Measurements from ENCODE around the gene RPL27A. TPM values are rescaled to one million over a fixed set of nuclear protein-coding genes. Genes with fewer than 3 reads are reported as not detected.

The RPL27A gene
- total RNA-seq, 1 donor from 2014 or later, result 1,116 TPM

DNA sequence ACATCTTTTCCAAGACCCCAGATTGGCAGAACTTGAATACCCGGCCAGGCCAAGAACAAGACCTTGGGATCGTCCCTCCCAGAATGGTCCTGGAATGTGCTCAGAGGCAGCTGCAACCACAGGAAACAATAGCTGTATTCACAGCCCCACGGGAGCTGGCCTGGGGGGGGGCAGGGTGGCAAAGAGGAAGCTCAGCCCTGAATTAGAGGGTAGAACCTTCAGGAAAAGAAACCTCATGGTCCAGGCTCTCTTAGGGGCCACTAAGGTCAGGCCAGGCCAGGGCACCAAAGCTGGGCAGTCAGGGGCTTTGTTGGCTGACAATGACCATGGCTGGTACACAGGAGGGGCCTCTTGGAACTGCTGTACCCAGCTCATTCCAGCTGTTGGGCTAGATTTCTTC, 17.3 kb downstream of the RPL27A start:
- Histone ChIP-seq H2AFZ (replicated peaks) (no peak overlapping the region), H4K20me1 (ENCODE audit: low read depth) (peaks cover 17% of the 10 kb centered on the region), H3K9ac (no peak overlapping the region), H3F3A (ENCODE audit: low read depth) (peaks cover 25% of the 10 kb centered on the region), H3K27me3 (no peaks in the 10 kb centered on the region), H3K4me2 (no peak overlapping the region), H3K9me3 (ENCODE audit: low read depth) (no peaks in the 10 kb centered on the region), H3K27ac (no peak overlapping the region), H3K79me2 (ENCODE audit: low read depth) (no peaks in the 10 kb centered on the region), H3K4me1 (peaks cover 28% of the 10 kb centered on the region), H3K4me3 (no peak overlapping the region), H3K36me3 (no peaks in the 10 kb centered on the region)
- peaks cover 27% of the 10 kb centered on the region for H3K4me1 Mint-ChIP-seq
- peak overlapping the region; percentile 53 for H3K4me3 Mint-ChIP-seq
- DNase-seq (ENCODE audit: low spot score), result peak; percentile 15
- peaks cover 11% of the 10 kb centered on the region for H3K27me3 Mint-ChIP-seq (ENCODE audit: insufficient read depth, low read depth)
- no peak for TF ChIP-seq EZH2phosphoT487 (IDR thresholded peaks at IDR 0.05)
- TF ChIP-seq, protein P1, sequence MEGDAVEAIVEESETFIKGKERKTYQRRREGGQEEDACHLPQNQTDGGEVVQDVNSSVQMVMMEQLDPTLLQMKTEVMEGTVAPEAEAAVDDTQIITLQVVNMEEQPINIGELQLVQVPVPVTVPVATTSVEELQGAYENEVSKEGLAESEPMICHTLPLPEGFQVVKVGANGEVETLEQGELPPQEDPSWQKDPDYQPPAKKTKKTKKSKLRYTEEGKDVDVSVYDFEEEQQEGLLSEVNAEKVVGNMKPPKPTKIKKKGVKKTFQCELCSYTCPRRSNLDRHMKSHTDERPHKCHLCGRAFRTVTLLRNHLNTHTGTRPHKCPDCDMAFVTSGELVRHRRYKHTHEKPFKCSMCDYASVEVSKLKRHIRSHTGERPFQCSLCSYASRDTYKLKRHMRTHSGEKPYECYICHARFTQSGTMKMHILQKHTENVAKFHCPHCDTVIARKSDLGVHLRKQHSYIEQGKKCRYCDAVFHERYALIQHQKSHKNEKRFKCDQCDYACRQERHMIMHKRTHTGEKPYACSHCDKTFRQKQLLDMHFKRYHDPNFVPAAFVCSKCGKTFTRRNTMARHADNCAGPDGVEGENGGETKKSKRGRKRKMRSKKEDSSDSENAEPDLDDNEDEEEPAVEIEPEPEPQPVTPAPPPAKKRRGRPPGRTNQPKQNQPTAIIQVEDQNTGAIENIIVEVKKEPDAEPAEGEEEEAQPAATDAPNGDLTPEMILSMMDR (IDR thresholded peaks at IDR 0.05), result no peak
- H3K27ac Mint-ChIP-seq, result no peak overlapping the region
- peaks cover 55% of the 10 kb centered on the region for H3K36me3 Mint-ChIP-seq
- no peaks in the 10 kb centered on the region for H3K9me3 Mint-ChIP-seq

DNA sequence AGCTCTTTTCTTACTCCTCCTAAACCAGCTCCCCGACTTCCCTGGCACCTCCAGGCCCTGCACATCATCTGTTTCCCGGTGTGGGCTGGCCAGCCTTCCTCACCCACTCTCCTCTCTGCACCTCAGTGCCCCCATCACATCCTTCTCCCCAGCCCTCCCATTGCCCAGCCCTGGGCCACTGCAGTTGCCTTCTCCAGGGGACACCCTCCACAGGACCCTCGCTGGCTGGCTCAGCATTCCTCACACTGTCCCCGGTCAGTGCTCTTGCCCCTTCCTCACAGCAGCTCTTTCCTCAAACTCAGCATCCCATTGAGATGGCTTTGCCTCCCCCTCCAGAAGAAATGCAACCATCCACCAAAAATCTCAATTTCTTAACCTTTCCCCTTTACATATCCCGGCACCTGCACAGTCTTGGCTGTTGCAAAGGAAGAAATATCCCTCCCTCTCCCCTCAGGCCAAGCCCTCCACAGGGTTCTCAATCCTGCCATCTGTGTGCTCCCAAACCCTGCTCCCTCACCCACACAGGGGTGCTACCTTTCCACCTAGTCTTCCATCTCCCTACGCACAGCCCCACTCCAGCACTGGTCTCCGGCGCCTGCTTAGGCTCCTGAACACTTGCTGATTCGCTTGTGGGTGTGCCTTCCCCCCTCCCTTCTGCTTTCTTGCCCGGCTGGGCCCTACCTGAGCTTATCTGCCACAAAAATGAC, 19.5 kb downstream of the RPL27A start:
- Mint-ChIP-seq H3K4me1 (peaks cover 27% of the 10 kb centered on the region), H3K27ac (no peak overlapping the region), H3K4me3 (no peak overlapping the region), H3K9me3 (no peaks in the 10 kb centered on the region), H3K27me3 (ENCODE audit: insufficient read depth, low read depth) (peaks cover 14% of the 10 kb centered on the region), H3K36me3 (peaks cover 52% of the 10 kb centered on the region)
- TF ChIP-seq EZH2phosphoT487 (IDR thresholded peaks at IDR 0.05), result no peak
- no peak for TF ChIP-seq EZH2 (IDR thresholded peaks at IDR 0.05)
- TF ChIP-seq, protein P1 (IDR thresholded peaks at IDR 0.05), result no peak
- Histone ChIP-seq H3K79me2 (ENCODE audit: low read depth) (no peaks in the 10 kb centered on the region), H3K27ac (no peak overlapping the region), H2AFZ (replicated peaks) (no peak overlapping the region), H3K9me3 (ENCODE audit: low read depth) (no peaks in the 10 kb centered on the region), H3K4me1 (peaks cover 28% of the 10 kb centered on the region), H3K27me3 (no peaks in the 10 kb centered on the region), H3K9ac (no peak overlapping the region), H3K4me2 (no peak overlapping the region), H4K20me1 (ENCODE audit: low read depth) (peaks cover 17% of the 10 kb centered on the region), H3F3A (ENCODE audit: low read depth) (peaks cover 24% of the 10 kb centered on the region), H3K36me3 (no peaks in the 10 kb centered on the region), H3K4me3 (no peak overlapping the region)
- no peak for DNase-seq (ENCODE audit: low spot score)

DNA sequence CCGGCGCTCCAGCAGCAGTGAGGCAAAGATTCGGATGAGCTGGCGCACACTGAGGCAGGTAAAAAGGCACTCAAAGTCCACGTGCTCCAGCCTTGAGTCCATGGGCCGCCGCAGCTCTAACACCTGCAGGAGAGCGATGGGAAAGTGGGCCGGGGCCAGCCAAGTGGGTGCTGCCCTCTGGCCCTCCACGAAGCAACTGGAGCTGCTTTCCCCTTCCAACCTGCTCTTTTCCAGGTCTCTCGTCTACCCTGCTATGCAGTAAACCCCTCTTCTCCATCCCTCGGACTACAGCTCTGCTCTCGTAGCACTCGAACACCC, 20.0 kb downstream of the RPL27A start:
- Histone ChIP-seq H3K36me3 (no peaks in the 10 kb centered on the region), H3F3A (ENCODE audit: low read depth) (peaks cover 22% of the 10 kb centered on the region), H3K4me3 (no peak overlapping the region), H3K27ac (no peak overlapping the region), H3K79me2 (ENCODE audit: low read depth) (no peaks in the 10 kb centered on the region), H3K9me3 (ENCODE audit: low read depth) (no peaks in the 10 kb centered on the region), H2AFZ (replicated peaks) (no peak overlapping the region), H3K27me3 (no peaks in the 10 kb centered on the region), H3K4me1 (peaks cover 28% of the 10 kb centered on the region), H4K20me1 (ENCODE audit: low read depth) (peaks cover 17% of the 10 kb centered on the region), H3K4me2 (no peak overlapping the region), H3K9ac (no peak overlapping the region)
- no peak overlapping the region for H3K27ac Mint-ChIP-seq
- peaks cover 47% of the 10 kb centered on the region for H3K36me3 Mint-ChIP-seq
- no peak for DNase-seq (ENCODE audit: low spot score)
- H3K4me1 Mint-ChIP-seq, result peaks cover 27% of the 10 kb centered on the region
- H3K27me3 Mint-ChIP-seq (ENCODE audit: insufficient read depth, low read depth), result peaks cover 14% of the 10 kb centered on the region
- TF ChIP-seq EZH2 (IDR thresholded peaks at IDR 0.05) (no peak), EZH2phosphoT487 (IDR thresholded peaks at IDR 0.05) (no peak)
- TF ChIP-seq, protein P1 (IDR thresholded peaks at IDR 0.05), result no peak
- H3K9me3 Mint-ChIP-seq, result no peaks in the 10 kb centered on the region
- H3K4me3 Mint-ChIP-seq, result no peak overlapping the region

Data from neural progenitor cell (in vitro differentiated cells).